GDM1 (cell line): ENCODE data around the gene HHATL.

Source experiments
- DNase-seq: peaks from one replicate; lab custom pipeline; 2025; lab: John Stamatoyannopoulos, UW

Gene HHATL

GRCh38 chr3:42698216-42698910 is 4.2 kb downstream of the HHATL start:
- no peak for DNase-seq

- DNase-seq = no peak
These were observed 5.1 kb downstream of the HHATL start for GRCh38 chr3:42697289-42698051.

GRCh38 chr3:42696356-42697288 is 6.0 kb downstream of the HHATL start:
- DNase-seq = no peak

GRCh38 chr3:42694366-42694765 is 8.2 kb downstream of the HHATL start:
- DNase-seq = no peak

GRCh38 chr3:42693530-42693930 is 9.1 kb downstream of the HHATL start:
- DNase-seq = no peak

GRCh38 chr3:42692667-42693529 is 9.7 kb downstream of the HHATL start:
- DNase-seq = no peak

GRCh38 chr3:42691816-42692666 is 10.6 kb downstream of the HHATL start:
- DNase-seq = no peak

GRCh38 chr3:42690766-42691680 is 11.6 kb downstream of the HHATL start:
- DNase-seq = no peak

GRCh38 chr3:42690191-42690590 is 12.4 kb downstream of the HHATL start:
- DNase-seq = no peak

- no peak for DNase-seq
These were observed 13.1 kb downstream of the HHATL start for GRCh38 chr3:42689421-42690014.

GRCh38 chr3:42688487-42689420 is 13.8 kb downstream of the HHATL start:
- DNase-seq = no peak

GRCh38 chr3:42688016-42688415 is 14.6 kb downstream of the HHATL start:
- no peak for DNase-seq

GRCh38 chr3:42686832-42687650 is 15.6 kb downstream of the HHATL start:
- no peak for DNase-seq

- DNase-seq = no peak
These were observed 16.4 kb downstream of the HHATL start for GRCh38 chr3:42685891-42686820.

- no peak for DNase-seq
These were observed 17.2 kb downstream of the HHATL start, which contains the start of gene KLHL40 for GRCh38 chr3:42685363-42685881. KLHL40 (plus strand) TSS chr3:42685537; CDS start chr3:42685619, 82 bp downstream.
